Posterior cingulate gyrus (tissue), 11 donors: ENCODE measurements around the gene IL1F10.
"Not testable (repeated sequence)": the region's sequence is repeated elsewhere in the genome, so short reads cannot be mapped to it uniquely, and the experiment has no call there.

Experiments
- DNase-seq, 10 donors: peaks; one replicate each; pipeline versions ENCODE4 v3.0.0 to v3.0.0-alpha.2; 2020 to 2021; ENCODE audit warnings: mixed read lengths in 3 of 10
- intact Hi-C: fragments of 100-400 bp; cut with DNase I; formaldehyde crosslinking; loops from one replicate; pipeline ENCODE4 v1.15.1; 2023

IL1F10 gene

DNA sequence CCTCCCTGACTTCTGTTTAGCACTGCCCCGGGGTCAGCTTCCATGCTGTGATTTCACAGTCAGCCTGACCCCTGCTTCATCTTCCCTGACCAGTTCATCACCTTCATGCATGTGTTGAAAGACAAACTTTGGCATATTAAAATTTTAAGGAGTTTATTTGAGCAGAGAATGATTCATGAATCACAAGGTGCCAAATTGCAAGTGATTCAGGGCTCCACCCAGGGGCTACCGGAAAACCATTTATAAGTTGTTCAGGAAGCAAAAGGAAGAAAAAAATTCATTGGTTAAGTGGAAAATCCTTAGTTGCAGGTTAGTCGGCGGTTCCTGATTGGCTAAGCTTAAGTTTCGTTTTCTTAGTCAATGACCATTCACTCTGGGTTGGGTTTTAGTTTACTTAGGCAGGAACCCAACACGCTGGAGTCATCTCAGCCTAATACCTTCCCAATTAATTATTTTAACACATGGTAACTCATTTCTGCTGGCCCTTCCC, 10.6 kb downstream of the IL1F10 start:
- no peak for DNase-seq
- intact Hi-C loops, result no loop called here

DNA sequence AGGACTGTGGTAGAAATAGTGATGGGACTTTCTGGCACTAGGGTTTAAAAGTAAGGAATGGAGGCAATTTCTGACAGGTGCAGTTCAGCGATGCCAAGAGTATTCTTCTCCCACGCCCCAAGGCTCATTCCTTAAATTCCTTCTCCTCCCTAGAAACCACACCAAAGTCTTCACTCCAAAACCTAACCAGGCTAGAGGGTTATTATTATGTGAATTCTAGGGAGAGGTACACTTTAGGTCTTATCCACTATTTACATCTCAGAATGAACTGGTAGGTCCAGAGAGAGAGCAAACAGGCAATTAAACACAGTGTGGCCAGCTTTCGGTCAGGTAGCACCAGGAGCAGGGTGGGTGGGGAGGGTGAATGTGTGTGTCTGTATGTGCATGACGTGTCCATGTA, 11.4 kb downstream of the IL1F10 start:
- DNase-seq, result no peak
- intact Hi-C loops, result no loop called here

DNA sequence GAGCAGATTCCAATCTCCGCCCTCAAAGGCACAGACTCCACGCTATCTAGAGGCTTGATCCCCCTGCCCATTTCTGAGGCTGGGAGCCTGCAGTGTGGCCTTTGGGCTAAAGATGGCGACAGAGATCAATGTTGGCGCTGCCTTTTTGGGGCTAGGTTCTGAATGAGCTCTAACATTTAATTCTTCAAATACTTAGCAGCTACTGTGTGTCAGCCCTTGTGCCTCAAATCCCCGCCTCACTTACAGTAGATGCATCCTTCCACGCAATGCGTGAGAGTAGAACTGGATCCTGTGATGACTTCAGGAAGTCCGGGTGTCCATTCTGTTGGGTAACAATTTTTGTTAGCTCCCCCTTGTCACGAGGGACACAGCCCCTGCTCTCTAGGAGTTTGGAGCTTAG, 12.4 kb downstream of the IL1F10 start:
- peak in 3 of 10 donors; percentile 8 to 71 (median 15) for DNase-seq

DNA sequence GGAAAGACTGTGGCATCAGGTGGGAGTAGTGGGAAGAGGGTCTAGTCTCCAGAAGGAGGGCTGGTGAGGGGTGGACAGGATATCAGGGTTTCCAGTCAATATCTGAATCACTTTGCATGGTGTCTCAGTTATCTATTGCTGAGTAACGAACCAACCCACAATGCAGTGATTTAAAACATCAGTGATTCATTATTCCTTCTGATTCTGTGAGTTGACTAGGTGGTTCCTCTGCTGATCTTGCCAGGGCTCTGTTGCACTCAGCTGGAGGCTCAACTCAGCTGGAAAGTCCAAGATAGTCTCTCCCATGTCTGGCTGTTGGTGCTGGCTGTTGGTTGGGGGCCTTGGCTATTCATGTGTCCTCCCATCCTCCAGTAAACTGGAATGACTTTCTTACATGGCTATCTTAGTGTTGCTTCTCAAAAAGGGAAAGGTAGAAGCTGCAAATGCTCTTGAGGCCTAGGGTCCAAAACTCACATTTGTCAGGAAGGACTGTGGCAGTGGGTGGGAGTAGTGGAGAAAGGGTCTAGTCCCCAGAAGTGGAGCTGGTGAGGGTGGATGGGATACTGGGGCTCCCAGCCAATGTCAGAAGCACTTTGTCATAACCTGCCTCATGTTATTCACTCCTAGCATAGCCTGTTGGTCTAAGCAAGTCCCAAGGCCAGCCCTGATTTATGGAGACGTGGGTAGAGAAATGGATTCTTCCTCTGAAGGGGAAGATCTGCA, 13.9 kb downstream of the IL1F10 start:
- no peak for DNase-seq
- intact Hi-C loops, result no loop called here

More for the DNA sequence above, 12.4 kb downstream of the IL1F10 start:
- intact Hi-C loops, result no loop called here

DNA sequence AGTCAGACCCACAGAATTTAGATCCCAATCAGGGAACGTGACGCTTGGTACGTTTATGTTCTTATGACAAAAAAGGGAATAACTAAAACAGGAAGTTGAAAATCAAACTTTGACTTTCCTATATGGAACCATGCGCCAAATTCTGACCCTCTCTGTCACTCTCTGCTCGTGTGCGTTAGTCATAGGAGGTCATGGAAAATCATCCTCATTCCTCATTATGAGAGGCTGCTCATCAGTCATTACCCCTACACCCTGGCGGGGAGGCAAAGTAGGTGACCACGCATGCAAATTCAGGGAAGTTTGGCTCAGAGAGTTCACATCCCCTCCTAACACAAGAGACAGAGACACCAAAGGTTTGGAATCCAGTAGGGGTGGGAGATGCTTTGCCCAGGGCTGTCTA, 15.5 kb downstream of the IL1F10 start:
- intact Hi-C loops, result no loop called here

DNA sequence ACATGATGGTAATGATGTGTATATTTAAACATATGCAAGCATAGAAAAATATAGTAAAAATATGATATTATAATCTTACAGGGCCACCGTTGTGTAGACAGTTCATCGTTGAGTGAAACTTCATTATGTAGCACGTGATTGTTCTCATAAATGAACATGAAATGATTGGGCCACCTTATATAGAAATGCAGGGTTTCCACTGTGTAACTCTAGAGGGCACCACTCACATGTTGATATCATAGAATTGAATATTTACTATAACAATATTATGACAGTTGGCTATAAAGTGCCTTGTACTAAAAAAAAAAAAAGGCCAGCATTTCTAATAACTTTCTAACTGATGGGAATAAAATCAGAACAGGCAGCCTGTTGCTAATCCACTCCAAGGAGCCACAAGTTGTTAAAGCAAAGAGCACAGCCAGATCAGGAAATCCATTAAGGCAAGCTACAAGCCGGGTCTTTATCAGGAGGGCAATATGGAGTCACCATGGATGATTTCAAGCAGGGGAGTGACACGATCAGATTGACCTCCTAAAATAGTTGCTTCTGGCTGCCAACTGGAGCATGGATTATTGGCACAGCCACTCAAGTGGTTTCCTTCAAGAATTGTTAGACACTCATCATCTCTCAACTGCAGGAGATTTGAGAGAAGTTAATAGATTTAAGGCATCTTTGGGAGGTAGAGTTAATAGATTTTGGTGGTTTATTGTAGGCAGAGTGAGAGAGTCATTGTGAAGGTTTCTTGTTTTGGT, 16.7 kb downstream of the IL1F10 start:
- DNase-seq, result no peak
- intact Hi-C loops, result no loop called here

More for the DNA sequence above, 15.5 kb downstream of the IL1F10 start:
- no peak for DNase-seq

DNA sequence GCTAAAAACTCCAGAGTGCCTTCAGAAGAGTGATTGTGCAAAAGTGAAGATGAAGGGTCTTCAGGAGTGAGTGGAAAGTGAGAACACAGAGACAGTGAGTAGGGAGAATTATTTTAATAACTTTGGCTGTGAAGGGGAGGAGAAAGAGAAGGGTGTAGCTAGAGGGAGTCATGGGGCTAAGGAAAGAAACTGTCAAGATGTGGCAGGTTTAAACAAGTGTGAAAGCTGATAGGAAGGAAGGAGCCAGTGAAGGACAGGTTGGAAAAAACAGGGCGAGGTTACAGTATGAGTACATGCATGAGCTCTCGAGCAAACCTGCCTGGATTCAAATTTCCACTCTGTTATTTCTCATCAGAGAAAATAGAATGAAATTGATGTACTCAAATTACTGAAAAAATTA, 17.8 kb downstream of the IL1F10 start:
- intact Hi-C loops, result no loop called here
- DNase-seq, result no peak

DNA sequence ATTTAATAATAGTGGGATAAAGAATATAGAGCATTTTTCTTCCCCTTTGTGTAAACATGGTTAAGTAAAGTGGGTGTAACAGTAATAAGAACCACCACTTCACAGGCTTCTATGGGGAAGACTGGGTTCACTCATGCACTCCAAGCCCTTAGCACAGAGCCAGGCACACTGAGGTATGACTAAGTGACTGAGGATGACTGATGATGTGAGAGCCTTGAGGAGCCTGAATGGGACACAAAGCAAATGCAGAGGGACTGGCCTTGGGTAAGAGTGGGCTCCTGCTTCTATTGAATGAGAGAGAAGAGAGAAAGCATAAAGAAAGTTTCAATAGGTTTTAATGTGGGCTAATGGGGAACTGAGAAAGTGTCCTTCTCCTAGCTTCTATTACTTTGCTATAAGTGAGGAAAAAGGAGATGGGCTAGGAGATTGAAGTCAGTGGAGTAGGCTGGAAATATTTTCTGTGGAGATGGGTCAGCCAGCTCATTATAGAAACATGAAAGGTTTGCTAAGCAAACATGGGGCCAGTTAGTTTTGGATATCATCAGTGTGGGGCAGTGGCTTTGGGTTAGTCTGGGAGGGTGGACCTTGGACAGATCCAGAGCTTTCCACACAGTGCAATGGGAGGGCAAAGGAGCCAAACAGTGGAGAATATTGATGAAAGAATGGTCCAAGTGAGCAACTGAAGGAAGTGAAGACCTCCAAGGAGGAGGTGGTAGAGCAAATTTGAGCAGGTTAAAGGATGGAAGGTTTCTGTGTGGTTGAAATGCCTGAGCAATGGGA, 20.6 kb downstream of the IL1F10 start:
- intact Hi-C loops, result no loop called here
- DNase-seq, result no peak

DNA sequence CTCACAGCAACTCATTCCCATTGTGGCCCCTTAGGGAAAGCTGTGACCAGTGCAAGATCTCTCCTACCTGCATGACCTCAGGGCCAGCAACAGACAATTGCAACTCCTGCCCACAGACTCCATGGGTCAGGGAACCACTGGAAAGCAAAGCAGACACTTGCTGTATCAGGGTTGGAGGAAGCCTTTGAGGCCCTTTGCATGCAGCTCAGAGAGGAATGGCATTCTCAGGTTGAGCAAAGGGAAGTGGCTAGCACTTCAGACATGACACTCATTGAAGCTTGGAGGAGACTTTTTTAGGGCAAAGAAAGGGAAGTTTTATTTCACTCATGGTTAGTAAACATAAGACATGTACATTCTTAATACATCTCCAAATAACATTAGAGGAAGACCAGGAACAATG, 22.1 kb downstream of the IL1F10 start:
- intact Hi-C loops, result no loop called here
- DNase-seq, result no peak

DNA sequence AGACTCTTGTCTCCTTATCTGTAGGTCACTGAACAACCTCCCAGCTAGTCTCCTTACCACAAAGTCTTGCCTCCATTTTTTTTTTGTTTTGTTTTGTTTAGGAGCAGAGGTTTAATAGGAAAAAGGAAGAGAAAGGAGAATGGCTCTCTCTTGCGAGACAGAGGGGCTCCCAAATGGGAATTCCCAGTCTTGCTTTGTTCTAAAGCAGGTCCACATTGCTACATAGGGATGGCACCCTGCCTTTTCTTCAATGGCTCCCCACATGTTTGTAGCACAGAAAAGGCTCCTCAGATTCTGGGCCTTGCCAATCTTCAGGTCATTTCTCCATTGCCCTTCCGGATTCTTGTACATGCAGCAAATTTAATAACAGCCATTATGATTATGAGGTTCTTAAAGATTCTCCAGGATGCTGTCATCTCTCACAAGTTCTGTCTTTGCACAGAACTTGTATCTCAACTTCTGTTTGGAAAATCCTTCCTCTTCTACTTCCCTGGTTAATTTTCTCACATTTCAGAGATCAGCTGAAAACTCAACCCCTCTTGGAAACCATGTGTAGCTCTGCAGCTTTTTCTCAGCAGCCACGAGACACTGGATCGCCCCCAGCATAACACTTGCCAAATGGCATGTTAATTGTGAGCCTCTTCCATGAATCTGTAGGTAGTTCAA, 23.6 kb downstream of the IL1F10 start:
- DNase-seq, result no peak
- intact Hi-C loops, result no loop called here

DNA sequence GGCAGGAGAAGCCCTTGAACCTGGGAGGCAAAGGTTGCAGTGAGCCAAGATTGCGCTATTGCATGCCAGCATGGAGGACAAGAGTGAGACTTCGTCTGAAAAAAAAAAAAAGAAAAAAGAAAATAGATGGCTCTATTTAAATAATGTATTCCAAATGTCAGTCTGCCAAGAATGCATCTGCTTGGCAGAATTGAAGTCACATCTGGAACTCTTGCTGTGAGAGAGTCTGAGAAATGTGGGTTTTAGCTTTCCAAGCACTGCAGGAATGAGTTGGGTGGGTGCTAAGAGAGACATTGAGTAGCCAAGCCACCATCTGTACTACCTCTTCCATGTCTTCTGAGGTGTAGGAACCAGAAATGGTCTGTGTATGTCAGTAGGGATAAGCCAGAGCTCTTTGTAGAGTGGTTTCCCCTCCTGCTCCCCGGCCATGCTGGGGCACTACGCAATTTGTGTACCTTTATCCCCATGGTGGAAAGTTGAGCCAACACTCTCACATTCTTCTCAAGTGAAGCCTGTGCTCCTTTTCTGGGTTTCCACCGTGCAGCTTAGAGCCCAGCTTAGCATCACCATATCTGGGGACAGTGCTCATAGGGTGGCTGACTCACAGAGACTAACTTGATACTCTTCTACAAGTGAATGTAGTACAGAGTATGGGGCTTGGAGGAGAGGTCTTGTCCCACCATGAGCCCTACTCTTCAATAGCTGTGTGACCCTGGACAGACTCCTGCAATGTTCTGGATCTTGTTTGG, 25.3 kb downstream of the IL1F10 start:
- intact Hi-C loops, result no loop called here
- no peak for DNase-seq

DNA sequence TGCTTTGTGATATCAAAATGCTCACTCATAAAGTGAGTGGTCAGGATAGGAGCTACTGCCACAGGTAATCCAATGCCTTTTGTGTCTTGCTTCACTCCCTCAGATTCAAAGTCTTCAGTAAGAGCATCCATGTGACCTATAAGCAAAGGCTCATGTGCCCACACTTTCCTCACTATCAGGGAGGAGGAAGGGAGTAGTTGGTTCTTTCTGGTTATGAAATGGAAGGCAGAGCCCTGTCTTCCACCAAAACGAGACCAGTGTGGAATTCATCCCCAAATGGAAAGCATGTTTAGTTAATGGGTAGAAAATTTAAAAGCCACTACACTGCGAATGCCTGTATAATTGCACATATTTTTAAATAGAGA, 25.8 kb downstream of the IL1F10 start:
- no peak for DNase-seq
- intact Hi-C loops, result no loop called here

DNA sequence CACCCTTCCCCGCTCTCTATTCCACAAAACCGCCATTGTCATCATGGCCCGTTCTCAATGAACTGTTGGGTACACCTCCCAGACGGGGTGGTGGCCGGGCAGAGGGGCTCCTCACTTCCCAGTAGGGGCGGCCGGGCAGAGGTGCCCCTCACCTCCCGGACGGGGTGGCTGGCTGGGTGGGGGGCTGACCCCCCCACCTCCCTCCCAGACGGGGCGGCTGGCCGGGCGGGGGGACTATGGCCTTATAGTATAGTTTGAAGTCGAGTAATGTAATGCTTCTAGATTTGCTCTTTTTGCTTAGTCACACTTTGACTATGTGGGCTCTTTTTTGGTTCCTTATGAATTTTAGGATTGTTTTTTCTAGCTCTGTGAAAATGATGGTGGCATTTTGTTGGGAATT, 28.5 kb downstream of the IL1F10 start:
- intact Hi-C loops, result not testable (repeated sequence)

DNA sequence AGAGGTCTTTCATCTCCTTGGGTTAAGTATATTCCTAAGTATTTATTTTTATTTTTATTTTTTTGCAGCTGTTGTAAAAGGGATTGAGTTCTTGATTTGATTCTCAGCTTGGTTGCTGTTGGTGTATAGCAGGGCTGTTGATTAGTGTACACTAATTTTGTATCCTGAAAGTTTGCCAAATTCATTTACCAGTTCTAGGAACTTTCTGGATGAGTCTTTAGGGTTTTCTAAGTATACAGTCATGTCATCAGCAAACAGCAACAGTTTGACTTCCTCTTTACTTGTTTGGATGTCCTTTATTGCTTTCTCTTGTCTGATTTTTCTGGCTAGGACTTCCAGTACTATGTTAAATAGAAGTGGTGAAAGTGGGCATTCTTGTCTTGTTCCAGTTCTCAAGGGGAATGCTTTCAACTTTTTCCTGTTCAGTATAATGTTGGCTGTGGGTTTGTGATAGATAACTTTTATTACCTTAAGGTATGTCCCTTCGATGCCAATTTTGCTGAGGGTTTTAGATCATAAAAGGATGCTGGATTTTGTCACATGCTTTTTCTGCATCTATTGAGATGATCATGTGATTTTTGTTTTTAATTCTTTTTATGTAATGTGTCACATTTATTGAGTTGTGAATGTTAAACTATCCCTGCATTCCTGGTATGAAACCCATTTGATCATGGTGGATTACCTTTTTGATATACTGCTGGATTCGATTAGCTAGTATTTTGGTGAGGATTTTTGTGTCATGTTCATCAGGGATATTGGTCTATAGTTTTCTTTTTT, 29.3 kb downstream of the IL1F10 start:
- intact Hi-C loops, DNase-seq: not testable (repeated sequence)

More for the DNA sequence above, 28.5 kb downstream of the IL1F10 start:
- not testable (repeated sequence) for DNase-seq

DNA sequence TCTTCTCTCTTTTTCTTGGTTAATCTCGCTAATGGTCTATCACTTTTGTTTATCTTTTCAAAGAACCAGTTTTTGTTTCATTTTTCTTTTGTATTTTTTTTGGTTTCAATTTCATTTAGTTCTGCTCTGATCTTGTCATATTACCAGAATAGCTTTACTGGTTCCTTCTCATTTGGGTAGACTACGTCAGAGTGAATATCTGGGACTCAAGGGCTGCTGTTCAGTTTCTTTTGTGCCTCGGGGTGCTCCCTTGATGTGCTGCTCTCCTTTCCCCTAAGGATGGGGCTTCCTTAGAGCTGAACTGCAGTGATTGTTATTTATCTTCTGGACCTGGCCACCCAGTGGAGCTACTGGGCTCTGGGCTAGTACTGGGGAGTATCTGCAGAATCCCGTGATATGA, 30.3 kb downstream of the IL1F10 start:
- intact Hi-C loops, result no loop called here
- DNase-seq, result no peak

DNA sequence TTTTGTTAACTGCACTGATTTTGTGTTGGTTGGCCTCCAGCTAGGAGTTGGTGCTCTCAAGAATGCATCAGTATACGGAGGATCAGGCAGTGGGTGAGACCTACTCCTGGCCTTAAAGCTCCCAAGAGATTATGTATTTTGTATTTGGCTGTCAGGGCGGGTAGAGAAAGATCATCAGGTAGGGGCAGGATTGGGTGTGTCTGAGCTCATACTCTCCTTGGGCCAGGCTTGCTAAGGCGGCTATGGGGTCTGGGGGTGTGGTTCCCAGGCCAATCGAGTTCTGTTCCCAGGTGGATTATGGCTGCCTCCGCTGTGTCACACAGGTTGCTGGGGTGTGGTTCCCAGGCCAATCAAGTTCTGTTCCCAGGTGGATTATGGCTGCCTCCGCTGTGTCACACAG, 30.8 kb downstream of the IL1F10 start:
- intact Hi-C loops, result no loop called here
- DNase-seq, result no peak

DNA sequence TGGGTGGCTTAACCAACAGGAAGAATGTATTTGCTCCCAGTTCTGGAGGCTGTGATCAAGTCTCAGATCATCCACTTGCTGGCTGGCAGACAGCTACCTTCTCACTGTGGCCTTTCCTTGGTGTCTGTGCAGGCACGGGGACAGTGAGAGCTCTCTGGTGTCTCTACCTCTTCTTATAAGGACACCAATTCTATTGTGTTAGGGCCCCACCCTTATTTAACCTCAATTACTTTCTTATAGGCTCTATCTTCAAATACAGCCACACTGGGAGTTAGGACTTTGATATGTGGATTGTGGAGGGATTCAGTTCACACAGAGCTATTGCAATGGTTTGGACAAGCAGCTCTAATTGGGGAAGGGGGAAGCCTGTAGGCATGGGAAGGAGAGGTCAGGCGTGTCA, 34.4 kb downstream of the IL1F10 start:
- DNase-seq, result no peak
- intact Hi-C loops, result no loop called here

DNA sequence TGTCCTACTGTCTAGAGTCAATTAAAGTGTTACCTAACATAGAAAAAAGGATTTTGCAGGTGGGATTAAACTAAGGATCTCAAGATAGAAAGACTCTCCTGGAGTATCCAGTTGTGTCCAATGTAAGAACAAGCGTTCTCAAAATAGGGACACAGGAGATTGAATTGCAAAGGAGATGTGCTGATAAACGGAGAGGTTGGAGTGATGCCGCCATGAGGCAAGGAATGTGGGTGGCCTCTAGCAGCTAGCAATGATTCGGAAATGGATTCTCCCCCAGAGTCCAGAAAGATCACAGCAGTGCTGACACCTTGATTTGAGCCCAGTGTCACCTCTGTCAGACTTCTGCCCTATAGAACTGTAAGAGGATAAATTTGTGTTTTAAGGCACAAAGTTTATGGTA, 35.5 kb downstream of the IL1F10 start:
- intact Hi-C loops, result no loop called here
- no peak for DNase-seq

DNA sequence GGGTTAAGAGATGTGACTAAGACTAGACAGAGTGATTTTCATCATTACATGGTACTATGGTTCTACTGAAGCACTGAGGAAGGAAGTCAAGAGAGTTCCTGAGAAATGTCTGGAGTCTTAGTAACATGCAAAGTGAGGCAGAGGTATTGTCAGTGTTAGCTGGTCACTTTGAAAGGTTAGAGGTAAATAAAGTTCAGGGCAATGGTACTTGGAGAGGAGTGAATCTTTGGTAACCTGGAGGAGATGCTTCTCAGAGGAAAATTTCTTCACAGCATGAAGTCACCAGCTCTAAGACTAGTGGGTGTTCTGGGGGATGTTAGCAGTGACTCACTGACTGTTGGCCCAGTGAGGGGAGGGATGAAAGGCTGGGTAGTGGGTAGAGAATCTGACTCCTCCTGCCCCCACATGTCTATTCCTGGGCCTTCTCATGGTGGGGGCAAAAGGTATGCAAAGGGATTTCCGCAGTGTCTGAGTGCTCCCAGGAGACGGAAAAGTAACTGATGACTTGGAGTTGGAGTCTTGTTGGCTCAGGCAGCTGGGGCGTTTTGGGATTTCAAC, 36.4 kb downstream of the IL1F10 start:
- intact Hi-C loops, result no loop called here
- DNase-seq, result no peak
